ENCODE results near the gene GPR152.
A peak's percentile ranks its signal among the peaks of the same experiment; 100 is the strongest.

Gene GPR152

GRCh38 chr11:67452141-67452952 is at the start of gene GPR152:
TSS of gene GPR152 (minus strand) at chr11:67452729. CDS start at chr11:67452724, 5 bp downstream.
- DNase-seq: no peak

- DNase-seq: no peak
Measured at GRCh38 chr11:67501854-67502253, 49.3 kb upstream of the GPR152 start.

GRCh38 chr11:67500831-67501715 is 48.5 kb upstream of the GPR152 start:
- peak; percentile 57 for DNase-seq

GRCh38 chr11:67500484-67500821 is 47.9 kb upstream of the GPR152 start:
- DNase-seq: no peak

- DNase-seq: no peak
Measured at GRCh38 chr11:67499808-67500483, 47.4 kb upstream of the GPR152 start.

GRCh38 chr11:67498544-67498972 is 46.0 kb upstream of the GPR152 start:
- DNase-seq: no peak

DNA sequence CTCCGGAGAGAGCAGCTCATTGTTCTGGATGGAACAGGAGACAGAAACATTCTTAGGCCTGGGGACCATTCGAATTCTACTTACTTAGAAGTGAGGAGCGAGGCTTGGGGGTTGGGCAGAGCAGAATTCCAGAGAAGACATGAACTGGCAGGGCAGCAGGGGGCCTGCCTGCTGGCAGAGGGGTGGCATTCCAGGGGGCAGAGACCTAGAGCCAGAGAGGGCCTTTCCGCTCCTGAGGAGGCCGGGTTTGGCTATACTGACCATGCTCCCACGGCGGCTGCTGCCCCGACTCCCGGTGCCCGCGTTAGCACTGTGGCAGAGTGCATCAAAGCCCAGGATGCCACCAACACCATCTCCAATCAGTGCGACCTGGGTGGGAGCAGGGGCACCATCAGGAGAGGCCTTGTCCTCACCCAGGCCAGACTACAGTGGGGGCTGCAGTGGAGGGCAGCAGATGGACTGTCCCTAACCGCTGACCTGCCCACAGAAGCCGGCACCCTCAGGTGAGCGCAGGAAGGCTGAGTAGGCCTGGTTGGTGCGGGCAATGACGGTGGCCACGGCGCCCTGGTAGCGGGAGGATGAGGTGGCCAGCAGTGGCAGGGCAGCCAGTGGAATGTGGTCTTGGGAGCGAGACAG is 45.2 kb upstream of the GPR152 start:
- no peak for DNase-seq

DNA sequence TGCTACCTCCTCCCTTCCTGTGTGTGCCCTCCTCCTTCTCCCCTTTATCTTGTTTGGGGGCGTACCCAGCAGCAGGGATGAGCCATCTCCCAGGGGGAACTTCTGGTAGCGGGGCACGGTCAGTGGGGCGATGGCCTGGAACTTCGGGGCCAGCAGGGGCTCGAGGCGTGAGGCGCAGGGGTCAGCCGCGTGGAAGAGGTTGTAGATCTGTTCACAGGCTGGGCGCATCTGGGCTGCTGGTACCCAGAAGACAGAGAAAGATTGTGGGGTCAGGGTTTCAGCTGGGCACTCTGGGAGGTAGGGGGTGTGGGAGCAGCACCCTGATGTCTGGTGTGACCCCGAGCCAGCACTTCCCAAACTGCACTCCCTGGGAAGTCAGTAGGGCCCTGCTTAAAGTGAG is 43.6 kb upstream of the GPR152 start:
- DNase-seq: no peak

- no peak for DNase-seq
Measured at GRCh38 chr11:67495234-67496005, 42.9 kb upstream of the GPR152 start.

GRCh38 chr11:67494371-67495233 is 42.1 kb upstream of the GPR152 start:
- DNase-seq: no peak

DNA sequence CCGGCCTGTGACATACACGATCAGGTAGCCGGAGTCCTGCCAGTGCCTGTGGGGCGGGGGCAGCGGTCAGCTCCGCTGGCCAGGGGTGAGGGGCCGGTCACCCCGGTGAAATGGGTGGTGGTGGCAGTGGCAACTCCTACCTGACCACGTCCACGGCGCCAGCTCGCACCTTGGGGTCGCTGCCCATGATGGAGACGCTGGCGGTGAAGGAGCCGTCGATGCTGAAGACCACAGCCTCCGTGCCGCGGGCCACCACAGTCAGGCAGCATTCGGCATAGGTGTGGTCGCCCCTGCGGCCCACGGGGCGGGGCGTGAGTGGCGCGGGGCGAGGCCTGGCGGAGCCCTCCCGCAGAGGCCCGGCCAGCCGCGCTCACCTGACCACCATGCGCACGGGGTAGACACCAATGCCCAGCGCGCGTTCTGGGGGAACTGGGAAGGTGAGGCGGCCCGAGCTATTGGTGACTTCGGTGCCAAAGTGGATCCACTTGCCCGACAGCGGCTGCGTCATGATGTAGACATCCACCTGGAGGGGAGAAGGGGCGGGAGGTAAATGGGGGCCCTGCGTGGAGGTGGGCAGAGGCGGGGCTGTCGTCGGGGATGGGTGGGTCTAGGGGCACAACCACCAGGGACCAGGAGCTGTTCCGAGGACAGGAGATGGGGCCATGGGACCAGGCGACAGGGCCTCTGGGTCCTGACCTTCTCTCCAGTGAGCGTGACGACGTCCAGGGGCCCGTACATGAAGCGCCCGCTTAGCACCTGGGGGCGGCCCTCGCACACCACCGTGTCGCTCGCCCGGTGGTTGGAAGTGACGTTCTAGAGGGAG is 41.2 kb upstream of the GPR152 start:
- no peak for DNase-seq

GRCh38 chr11:67492801-67493547 is 40.4 kb upstream of the GPR152 start:
- no peak for DNase-seq

DNA sequence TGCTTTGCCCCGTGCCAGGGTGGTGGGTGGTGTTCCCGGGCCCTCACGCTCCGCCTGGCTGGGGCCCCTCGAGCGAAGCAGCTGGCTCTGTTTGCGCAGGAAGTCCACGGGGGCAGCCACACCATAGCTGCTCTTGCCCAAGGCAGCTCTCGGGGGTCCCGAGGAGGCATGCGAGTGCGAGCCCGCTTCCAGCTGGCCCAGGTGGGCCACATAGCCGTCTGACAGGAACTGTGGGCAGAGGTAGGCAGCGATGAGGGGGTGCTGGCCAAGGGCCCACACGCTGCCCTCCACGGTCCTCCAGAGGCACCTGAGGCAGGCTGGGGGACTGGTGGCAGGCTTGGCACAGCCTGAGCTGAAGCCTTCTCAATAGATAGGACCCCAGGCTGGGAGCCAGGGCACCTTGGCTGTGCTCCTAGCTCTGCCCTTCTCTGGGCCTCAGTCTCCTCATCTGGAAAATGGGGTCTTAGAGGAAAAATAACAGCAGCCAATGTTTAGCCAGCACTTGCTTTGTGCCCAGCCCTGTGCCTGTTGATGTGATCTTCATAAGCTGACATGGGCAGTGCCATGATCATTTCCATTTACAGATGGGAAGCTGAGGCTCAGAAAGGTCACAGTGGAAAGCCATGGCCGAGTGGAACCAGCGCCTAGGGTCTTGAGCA is 39.7 kb upstream of the GPR152 start:
- DNase-seq: no peak

DNA sequence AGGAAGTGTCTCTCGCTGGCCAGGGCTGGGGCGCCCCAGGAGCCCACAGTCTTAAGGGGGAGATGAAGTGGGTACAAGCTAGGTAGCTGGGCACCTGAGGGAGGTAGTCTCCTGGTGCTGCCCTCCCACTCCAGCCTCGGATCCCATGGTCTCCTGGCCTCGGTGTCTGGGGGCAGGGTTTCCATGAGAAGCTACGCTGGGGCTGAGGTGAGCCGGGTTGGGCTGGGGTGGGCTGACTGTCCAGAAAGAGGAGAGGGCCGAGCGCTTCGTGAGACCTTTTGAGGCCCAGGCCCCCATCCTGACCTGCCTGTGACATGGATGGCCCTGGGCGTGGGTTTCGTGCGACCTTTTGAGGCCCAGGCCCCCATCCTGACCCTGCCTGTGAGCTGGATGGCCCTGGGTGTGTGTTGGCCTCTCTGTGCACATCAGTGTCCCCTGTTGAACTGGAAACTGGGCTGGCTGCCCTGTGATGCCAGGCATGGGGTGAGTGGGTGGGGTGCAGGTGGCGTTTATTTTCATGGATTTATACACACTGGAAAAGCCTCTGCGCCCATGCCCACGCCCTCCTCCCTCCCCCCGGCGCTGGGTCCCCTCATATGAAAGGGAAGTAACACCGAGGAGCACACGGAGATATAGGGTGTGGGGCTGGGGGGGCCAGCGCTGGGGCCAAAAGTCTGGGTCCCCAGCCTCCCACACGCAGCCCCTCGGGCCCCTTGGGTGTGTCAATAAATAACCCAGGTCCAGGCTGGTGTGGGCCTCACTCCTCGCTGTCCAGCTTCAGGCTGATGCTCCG is 38.9 kb upstream of the GPR152 start:
- no peak for DNase-seq

DNA sequence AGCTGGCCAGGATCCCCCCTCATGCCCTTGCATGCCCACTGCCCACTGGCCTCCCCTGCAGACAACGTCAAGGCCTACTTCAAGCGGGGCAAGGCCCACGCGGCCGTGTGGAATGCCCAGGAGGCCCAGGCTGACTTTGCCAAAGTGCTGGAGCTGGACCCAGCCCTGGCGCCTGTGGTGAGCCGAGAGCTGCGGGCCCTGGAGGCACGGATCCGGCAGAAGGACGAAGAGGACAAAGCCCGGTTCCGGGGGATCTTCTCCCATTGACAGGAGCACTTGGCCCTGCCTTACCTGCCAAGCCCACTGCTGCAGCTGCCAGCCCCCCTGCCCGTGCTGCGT is 38.2 kb upstream of the GPR152 start:
- DNase-seq: no peak

DNA sequence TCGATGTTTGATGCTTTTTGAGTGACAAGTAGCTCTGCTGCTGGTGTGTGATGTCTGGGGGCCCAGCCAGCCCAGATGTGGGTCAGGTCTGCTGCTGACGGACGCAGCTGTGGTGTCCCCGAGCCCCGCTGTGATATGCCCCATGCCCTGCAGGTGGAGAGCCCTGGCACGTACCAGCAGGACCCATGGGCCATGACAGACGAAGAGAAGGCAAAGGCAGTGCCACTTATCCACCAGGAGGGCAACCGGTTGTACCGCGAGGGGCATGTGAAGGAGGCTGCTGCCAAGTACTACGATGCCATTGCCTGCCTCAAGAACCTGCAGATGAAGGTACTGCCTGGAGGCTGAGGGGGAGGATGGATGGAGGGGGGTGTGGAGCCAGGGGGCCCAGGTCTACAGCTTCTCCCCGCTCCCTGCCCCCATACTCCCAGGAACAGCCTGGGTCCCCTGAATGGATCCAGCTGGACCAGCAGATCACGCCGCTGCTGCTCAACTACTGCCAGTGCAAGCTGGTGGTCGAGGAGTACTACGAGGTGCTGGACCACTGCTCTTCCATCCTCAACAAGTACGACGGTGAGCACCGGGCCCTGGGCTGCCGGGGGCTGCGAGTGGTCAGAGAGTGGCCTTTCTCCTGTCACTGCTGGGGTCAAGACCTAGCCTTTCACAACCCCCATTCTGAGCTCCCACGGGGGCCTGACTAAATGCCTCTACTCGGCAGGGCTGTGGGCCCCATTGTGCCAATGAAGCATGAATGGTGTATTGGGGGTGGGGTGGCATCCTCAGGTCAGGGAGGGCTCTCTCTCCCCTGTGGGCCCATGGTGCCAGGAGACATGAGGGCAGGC is 37.6 kb upstream of the GPR152 start:
- no peak for DNase-seq

- DNase-seq: no peak
Measured at GRCh38 chr11:67489203-67489884, 36.8 kb upstream of the GPR152 start.
